DND-41 (cell line): ENCODE data around the gene ZNF275.

Source experiments
- ATAC-seq: fragments of 200-7000 bp; cut with Tn5 transposase; 3 replicates; pipeline ENCODE4 v1.9.1; 2021; ENCODE audit warnings: low read depth; ENCODE audit not compliant: insufficient read depth
- DNase-seq: peaks from one replicate; pipeline ENCODE4 v3.0.0-alpha.2; 2020
- H2AFZ ChIP-seq: 2 replicates; pipeline ENCODE4 v1.6.0; 2012; ENCODE audit warnings: low read depth, low read length
- H3K27ac ChIP-seq: 2 replicates; pipeline ENCODE4 v1.5.1; 2012; ENCODE audit warnings: low read length, inconsistent platforms
- H3K27me3 ChIP-seq: fragments of 200-600 bp; sonication (generic); 2 replicates; pipeline ENCODE4 v1.6.0; 2012; ENCODE audit warnings: low read length, mild to moderate bottlenecking, inconsistent platforms; ENCODE audit not compliant: insufficient read depth, poor library complexity
- H3K36me3 ChIP-seq: 2 replicates; pipeline ENCODE4 v1.5.1; 2012; ENCODE audit warnings: low read length, inconsistent platforms; ENCODE audit not compliant: insufficient read depth
- H3K4me1 ChIP-seq: 2 replicates; pipeline ENCODE4 v1.5.1; 2012; ENCODE audit warnings: mild to moderate bottlenecking, low read length; ENCODE audit not compliant: insufficient read depth
- H3K4me2 ChIP-seq: 2 replicates; pipeline ENCODE4 v1.6.0; 2012; ENCODE audit warnings: mild to moderate bottlenecking, moderate library complexity, low read length, inconsistent platforms; ENCODE audit not compliant: insufficient read depth
- H3K4me3 ChIP-seq, 2 experiments: fragments of 200-600 bp in 1 of 2; shearing (Covaris generic) in 1 of 2; 2 replicates each; pipeline ENCODE4 v1.5.1; 2012 to 2016; ENCODE audit warnings: inconsistent platforms in 2 of 2, low read length in 2 of 2, mild to moderate bottlenecking in 2 of 2, low read depth in 1 of 2, moderate library complexity in 1 of 2
- H3K79me2 ChIP-seq: 2 replicates; pipeline ENCODE4 v1.6.0; 2012; ENCODE audit warnings: low read length, inconsistent platforms; ENCODE audit not compliant: insufficient read depth
- H3K9ac ChIP-seq: 2 replicates; pipeline ENCODE4 v1.6.0; 2012; ENCODE audit warnings: low read depth, mild to moderate bottlenecking, inconsistent platforms, low read length, moderate library complexity
- H3K9me3 ChIP-seq: 2 replicates; pipeline ENCODE4 v1.5.1; 2012; ENCODE audit warnings: low read length, moderate library complexity, mild to moderate bottlenecking, inconsistent platforms; ENCODE audit not compliant: insufficient read depth, severe bottlenecking
- H4K20me1 ChIP-seq: 2 replicates; pipeline ENCODE4 v1.6.0; 2012; ENCODE audit warnings: low read length; ENCODE audit not compliant: insufficient read depth
- EZH2 ChIP-seq: IDR thresholded peaks from 3 replicates; pipeline ENCODE4 v1.6.1; 2012; ENCODE audit warnings: borderline replicate concordance, low read depth, mild to moderate bottlenecking, moderate library complexity, low read length, inconsistent platforms; ENCODE audit not compliant: severe bottlenecking
- TF ChIP-seq, protein P1 (sequence below): IDR thresholded peaks from 2 replicates; pipeline ENCODE4 v1.5.1; 2012; ENCODE audit warnings: borderline replicate concordance, low read length, moderate library complexity, mild to moderate bottlenecking; ENCODE audit not compliant: poor library complexity, severe bottlenecking; ENCODE audit errors: extremely low read depth

The ZNF275 gene

DNA sequence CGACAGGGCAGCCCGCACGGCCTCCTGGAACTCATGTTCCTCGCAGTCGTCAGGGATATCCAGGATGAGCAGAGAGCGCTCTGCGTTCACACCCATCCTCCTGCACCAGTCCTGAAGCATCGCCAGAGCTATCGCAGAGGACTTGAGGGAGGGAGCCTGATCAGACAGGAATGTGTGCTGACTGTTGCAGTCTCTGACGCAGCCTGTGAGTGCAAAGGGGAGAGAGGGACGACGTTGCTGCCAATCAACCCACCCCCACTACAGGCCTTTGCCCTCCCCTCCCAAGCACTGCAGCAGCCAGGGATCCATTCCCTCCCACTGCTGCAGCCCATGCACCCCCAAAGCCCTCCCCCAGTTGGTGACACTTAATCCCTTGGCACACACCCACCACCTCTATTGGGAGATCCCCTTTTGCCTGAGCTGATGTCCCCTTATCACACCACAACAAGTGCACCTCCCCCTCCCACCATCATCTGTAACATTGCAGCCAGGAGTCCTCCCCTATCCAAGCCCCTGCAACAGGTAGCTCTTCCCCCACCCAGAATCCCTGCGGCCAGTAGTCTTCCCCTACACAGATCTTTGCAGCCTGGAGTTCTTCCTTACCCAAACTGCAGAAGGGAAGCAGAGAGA, 13.3 kb upstream of the ZNF275 start:
- Histone ChIP-seq H3K27me3 (no peaks in the 10 kb centered on the region), H4K20me1 (no peaks in the 10 kb centered on the region), H3K9ac (no peak overlapping the region), H3K4me3 (no peak overlapping the region), H3K4me2 (no peak overlapping the region), H3K36me3 (no peaks in the 10 kb centered on the region), H3K79me2 (no peaks in the 10 kb centered on the region), H3K9me3 (no peaks in the 10 kb centered on the region), H3K27ac (no peak overlapping the region), H2AFZ (no peak overlapping the region), H3K4me1 (no peaks in the 10 kb centered on the region)
- TF ChIP-seq, protein P1, sequence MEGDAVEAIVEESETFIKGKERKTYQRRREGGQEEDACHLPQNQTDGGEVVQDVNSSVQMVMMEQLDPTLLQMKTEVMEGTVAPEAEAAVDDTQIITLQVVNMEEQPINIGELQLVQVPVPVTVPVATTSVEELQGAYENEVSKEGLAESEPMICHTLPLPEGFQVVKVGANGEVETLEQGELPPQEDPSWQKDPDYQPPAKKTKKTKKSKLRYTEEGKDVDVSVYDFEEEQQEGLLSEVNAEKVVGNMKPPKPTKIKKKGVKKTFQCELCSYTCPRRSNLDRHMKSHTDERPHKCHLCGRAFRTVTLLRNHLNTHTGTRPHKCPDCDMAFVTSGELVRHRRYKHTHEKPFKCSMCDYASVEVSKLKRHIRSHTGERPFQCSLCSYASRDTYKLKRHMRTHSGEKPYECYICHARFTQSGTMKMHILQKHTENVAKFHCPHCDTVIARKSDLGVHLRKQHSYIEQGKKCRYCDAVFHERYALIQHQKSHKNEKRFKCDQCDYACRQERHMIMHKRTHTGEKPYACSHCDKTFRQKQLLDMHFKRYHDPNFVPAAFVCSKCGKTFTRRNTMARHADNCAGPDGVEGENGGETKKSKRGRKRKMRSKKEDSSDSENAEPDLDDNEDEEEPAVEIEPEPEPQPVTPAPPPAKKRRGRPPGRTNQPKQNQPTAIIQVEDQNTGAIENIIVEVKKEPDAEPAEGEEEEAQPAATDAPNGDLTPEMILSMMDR: no peak
- TF ChIP-seq EZH2: no peak
- no peak for DNase-seq
- no peak for ATAC-seq

GRCh38 chrX:153321381-153322124, 12.4 kb upstream of the ZNF275 start, which contains the start of gene PNMA6F:
PNMA6F (minus strand) TSS chrX:153321767; CDS start chrX:153320674, 1,093 bp downstream.
- TF ChIP-seq EZH2: no peak
- TF ChIP-seq, protein P1: no peak
- no peak within 1 kb of the TSS for H3K9ac ChIP-seq
- H3K4me2 ChIP-seq: no peak within 1 kb of the TSS
- H3K9me3 ChIP-seq: no peaks in the 10 kb centered on the region
- ATAC-seq (no peak), DNase-seq (no peak)
- no peak within 1 kb of the TSS for H3K4me3 ChIP-seq
- no peaks in the 10 kb centered on the region for H3K4me1 ChIP-seq
- H2AFZ ChIP-seq: no peak within 1 kb of the TSS
- no peaks in the 10 kb centered on the region for H4K20me1 ChIP-seq
- no peaks in the 10 kb centered on the region for H3K79me2 ChIP-seq
- no peaks in the 10 kb centered on the region for H3K27me3 ChIP-seq
- H3K36me3 ChIP-seq: no peaks in the 10 kb centered on the region
- no peak within 1 kb of the TSS for H3K27ac ChIP-seq

DNA sequence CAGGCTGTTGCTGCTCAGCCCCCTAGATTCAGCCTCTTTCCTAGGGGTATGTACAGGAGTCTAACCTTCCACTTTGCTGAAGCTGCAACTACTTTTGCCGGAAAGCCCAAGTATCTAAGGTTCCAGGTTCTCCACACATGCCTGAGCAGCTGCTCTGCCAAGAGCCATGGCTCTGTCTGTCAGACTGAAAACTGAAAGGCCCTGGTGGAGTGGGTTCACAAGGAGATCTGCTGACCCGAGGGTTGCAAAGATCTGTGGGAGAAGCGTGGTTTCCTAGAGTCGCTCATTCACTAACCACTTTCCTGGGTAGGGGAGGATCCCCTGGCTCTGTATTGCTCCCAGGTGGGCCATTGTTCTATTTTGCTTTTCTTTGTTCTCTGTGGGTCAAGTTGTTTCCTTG, 6.4 kb upstream of the ZNF275 start:
- Histone ChIP-seq H3K9ac (no peak overlapping the region), H3K4me2 (no peak overlapping the region)
- TF ChIP-seq, protein P1: no peak
- TF ChIP-seq EZH2: no peak

More for the DNA sequence above, 6.4 kb upstream of the ZNF275 start:
- no peaks in the 10 kb centered on the region for H3K79me2 ChIP-seq
- ATAC-seq (no peak), DNase-seq (no peak)
- H3K4me3 ChIP-seq: no peak overlapping the region
- H3K36me3 ChIP-seq: no peaks in the 10 kb centered on the region
- no peak overlapping the region for H2AFZ ChIP-seq
- no peaks in the 10 kb centered on the region for H4K20me1 ChIP-seq
- H3K9me3 ChIP-seq: no peaks in the 10 kb centered on the region
- no peaks in the 10 kb centered on the region for H3K27me3 ChIP-seq
- no peak overlapping the region for H3K27ac ChIP-seq
- no peaks in the 10 kb centered on the region for H3K4me1 ChIP-seq
